ENCODE results near the gene CSNK1G1. TPM values are rescaled to one million over a fixed set of nuclear protein-coding genes. Genes with fewer than 3 reads are reported as not detected.

The CSNK1G1 gene
- total and polyA plus RNA-seq, 2 of the 4 experiments (the other 2 are of a cell fraction) = 7.4 to 29.4 TPM

DNA sequence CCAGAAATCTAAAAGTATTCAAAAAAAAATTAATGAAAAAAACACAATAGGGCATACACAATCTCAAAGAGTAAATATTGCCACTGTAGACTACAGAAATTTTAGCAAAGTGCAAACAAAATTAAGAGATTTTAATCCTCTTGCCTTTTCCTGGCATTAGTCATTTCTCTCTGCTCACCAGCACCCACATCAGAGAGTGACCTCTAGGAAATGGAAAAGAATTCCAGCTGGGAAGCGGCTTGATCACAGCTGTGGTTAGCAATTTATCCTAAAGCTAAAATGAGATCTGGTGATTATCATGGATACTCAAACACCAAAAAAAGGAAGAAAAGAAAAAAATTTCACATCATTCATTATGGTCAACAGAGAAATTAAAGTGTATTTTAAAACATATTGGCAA, 7.5 kb downstream of the CSNK1G1 start:
- Histone ChIP-seq H3K23ac (ENCODE audit: low read depth, low read length) (no peak overlapping the region), H3K56ac (ENCODE audit: extremely low read depth, insufficient read depth, low read length) (no peak overlapping the region), H2AFZ (replicated peaks; ENCODE audit: low read length, poor library complexity) (no peak overlapping the region), H3K9me1 (ENCODE audit: insufficient read depth, low read length) (peaks cover 4% of the 10 kb centered on the region; the same call in 1 of the 2 replicates), H2BK5ac (ENCODE audit: low read depth, low read length, poor library complexity, severe bottlenecking) (no peak overlapping the region), H3K9ac (ENCODE audit: low read depth, low read length) (no peak overlapping the region), H4K8ac (ENCODE audit: low read depth in 2 of 2, low read length in 2 of 2) (no peak overlapping the region), H2AK5ac (ENCODE audit: low read depth, low read length) (no peak overlapping the region), H3K27me3 (ENCODE audit: control insufficient read depth, insufficient read depth, low read length) (no peaks in the 10 kb centered on the region), H2BK120ac (ENCODE audit: low read depth, low read length) (no peak overlapping the region), H3K4me3 (ENCODE audit: insufficient read depth, low read depth, low read length) (no peak overlapping the region), H3K4me1 (ENCODE audit: control insufficient read depth, insufficient read depth, low read length) (peaks cover 7% of the 10 kb centered on the region), H3K14ac (replicated peaks; ENCODE audit: low read depth, low read length) (no peak overlapping the region), H4K5ac (ENCODE audit: low read depth, low read length) (no peak overlapping the region), H3K27ac (ENCODE audit: insufficient read depth, low read length) (no peak overlapping the region), H3K9me3 (ENCODE audit: control insufficient read depth, insufficient read depth, low read length) (no peaks in the 10 kb centered on the region), H3K18ac (ENCODE audit: low read depth, low read length) (no peak overlapping the region), H3K4me2 (ENCODE audit: low read depth, low read length) (no peak overlapping the region), H3K36me3 (ENCODE audit: control insufficient read depth, insufficient read depth, low read length) (peaks cover 4% of the 10 kb centered on the region; the same call in 1 of the 2 replicates), H4K20me1 (ENCODE audit: insufficient read depth, low read length) (peaks cover 11% of the 10 kb centered on the region; the same call in 1 of the 2 replicates), H2BK15ac (ENCODE audit: low read depth, low read length) (no peak overlapping the region), H4K91ac (ENCODE audit: insufficient read depth, low read depth, low read length) (no peak overlapping the region), H2AK9ac (replicated peaks; ENCODE audit: low read depth, low read length, poor library complexity) (no peak overlapping the region), H3K4ac (ENCODE audit: low read depth, low read length) (no peak overlapping the region), H2BK20ac (ENCODE audit: low read depth, low read length) (no peak overlapping the region), H3K79me1 (ENCODE audit: low read depth in 1 of 2, low read length in 2 of 2) (peaks cover 6 to 45% of the 10 kb centered on the region in 2 experiments; a peak in 3 of 4 replicates)
- dilution Hi-C loops (cut with HindIII; ENCODE audit: low sequenced_read_pairs, unreplicated experiment) = no loop called here
- ATAC-seq (ENCODE audit: low read depth) (0 out of 2 replicates have a peak, but pooled peaks have one; percentile 33), DNase-seq (peak; percentile 36)
- BruUV-seq (replicated peaks) = no TSS peak
- intact Hi-C loops (cut with micrococcal nuclease) = loop anchor here (5.0 to 10.0 kb wide), 2 partner anchors 36 to 64 kb away; no protein-coding TSS in a partner anchor
- TF ChIP-seq MAFK (IDR thresholded peaks at IDR 0.05; ENCODE audit: low read depth, low read length) (no peak), CEBPB (IDR thresholded peaks at IDR 0.05; ENCODE audit: low read depth, low read length) (no peak), SMC3 (IDR thresholded peaks at IDR 0.05; ENCODE audit: low read depth, low read length) (no peak), CTCF (conservative IDR thresholded peaks at IDR 0.05; ENCODE audit: low read depth, low read length) (no peak), POLR2A (IDR thresholded peaks at IDR 0.05; ENCODE audit: low read depth, low read length) (no peak), CHD1 (IDR thresholded peaks at IDR 0.05; ENCODE audit: low read depth, low read length) (no peak), RCOR1 (IDR thresholded peaks at IDR 0.05; ENCODE audit: insufficient replicate concordance, low read length) (no peak), MAZ (IDR thresholded peaks at IDR 0.05; ENCODE audit: borderline replicate concordance, low read depth, low read length) (no peak), BHLHE40 (IDR thresholded peaks at IDR 0.05; ENCODE audit: low read depth, low read length) (no peak), USF2 (IDR thresholded peaks at IDR 0.05; ENCODE audit: low read depth, low read length) (no peak), NFE2L2 (IDR thresholded peaks at IDR 0.05; ENCODE audit: low read depth, low read length) (no peak), MXI1 (IDR thresholded peaks at IDR 0.05; ENCODE audit: borderline replicate concordance, low read depth, low read length) (no peak), ELK1 (IDR thresholded peaks at IDR 0.05; ENCODE audit: borderline replicate concordance, low read depth, low read length) (no peak), RFX5 (IDR thresholded peaks at IDR 0.05; ENCODE audit: low read depth, low read length) (no peak), RAD21 (IDR thresholded peaks at IDR 0.05; ENCODE audit: low read length) (no peak)
- no CpG with 5 or more reads among the region's 1 CpG for WGBS, 2 experiments (ENCODE audit: extremely low coverage in 2 of 2, insufficient read length in 1 of 2)
- in situ Hi-C loops (cut with MboI; ENCODE audit: low sequenced_read_pairs) = no loop called here
- CTCF ChIA-PET = interaction anchor here (0.6 to 0.7 kb wide), 3 partner anchors 37 to 185 kb away, joined by 3 to 4 read pairs (median 3); no protein-coding TSS in a partner anchor
- POLR2A ChIA-PET (ENCODE audit: unreplicated experiment) = no interaction called here
